Stimulated activated CD8-positive, alpha-beta memory T cell treated with anti-CD3 and anti-CD28 coated beads, Interleukin-15, amount 100 ng/mL, for 48 hours (primary cell): ENCODE data around the gene GABRP.
"Not testable (repeated sequence)": the region's sequence is repeated elsewhere in the genome, so short reads cannot be mapped to it uniquely, and the experiment has no call there.

Source experiments
- DNase-seq, 2 donors: peaks; one replicate each; pipeline ENCODE4 v3.0.0-alpha.2; 2020; ENCODE audit warnings: low read depth in 2 of 2

The GABRP gene, protein sequence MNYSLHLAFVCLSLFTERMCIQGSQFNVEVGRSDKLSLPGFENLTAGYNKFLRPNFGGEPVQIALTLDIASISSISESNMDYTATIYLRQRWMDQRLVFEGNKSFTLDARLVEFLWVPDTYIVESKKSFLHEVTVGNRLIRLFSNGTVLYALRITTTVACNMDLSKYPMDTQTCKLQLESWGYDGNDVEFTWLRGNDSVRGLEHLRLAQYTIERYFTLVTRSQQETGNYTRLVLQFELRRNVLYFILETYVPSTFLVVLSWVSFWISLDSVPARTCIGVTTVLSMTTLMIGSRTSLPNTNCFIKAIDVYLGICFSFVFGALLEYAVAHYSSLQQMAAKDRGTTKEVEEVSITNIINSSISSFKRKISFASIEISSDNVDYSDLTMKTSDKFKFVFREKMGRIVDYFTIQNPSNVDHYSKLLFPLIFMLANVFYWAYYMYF

DNA sequence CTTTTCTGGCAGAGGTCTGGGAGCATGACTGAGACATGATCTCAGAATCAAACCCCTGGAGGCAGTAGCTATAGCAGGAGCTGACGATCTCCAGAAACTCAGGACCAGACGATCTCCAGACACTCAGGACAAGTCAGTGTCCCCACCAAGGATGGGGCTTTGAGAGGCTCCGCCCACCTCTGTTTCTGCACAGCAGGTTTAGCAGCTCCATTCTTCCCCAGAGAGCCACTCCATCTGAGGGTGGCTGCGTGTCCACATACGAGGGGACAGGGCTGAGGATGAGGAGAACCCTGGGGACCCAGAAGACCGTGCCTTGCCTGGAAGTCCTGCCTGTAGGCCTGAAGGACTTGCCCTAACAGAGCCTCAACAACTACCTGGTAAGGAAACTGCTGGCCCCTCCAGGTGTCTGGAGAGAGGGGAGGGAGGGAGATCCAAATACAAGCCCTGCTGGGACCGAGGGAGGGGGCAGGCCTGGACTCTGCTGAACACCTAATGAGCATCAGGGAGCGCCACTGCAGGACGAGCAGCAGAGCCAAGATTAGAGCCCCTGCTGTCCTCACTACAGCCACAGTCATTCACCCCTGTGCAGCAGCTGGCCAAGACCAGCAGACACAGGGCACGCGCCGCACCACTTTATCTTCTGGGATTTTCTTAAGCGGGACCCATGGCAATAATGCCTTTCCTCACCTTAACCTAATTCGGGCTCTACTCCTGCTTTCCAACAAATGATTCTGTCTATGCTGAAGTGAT, at the start of gene GABRP:
GABRP (plus strand) TSS at position 228 of the 750 bp plus-strand sequence. CDS start 4,891 bp downstream, outside the sequence.
- DNase-seq, result no peak

DNA sequence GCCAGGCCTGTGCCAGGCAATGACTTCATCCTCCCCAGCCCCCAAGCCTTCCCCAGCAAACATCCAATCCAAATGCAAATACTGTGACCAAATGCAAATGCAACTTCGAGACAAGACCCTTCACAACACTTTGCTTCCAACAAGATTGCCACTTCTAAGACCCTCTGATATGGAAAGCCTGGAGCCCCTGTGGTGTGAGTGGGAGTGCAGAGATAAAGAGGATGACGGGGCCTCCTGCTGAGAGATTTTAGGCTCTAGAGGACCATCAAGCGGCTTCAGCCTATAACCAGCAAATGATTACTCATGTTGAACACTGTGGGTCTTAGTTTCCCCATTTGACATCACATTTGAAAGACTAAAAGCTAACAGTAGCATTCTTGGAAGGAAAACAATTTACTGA, 46.6 kb upstream of the GABRP start:
- DNase-seq, result no peak

GRCh38 chr5:170737591-170737990, 45.9 kb upstream of the GABRP start:
- DNase-seq, result no peak

DNA sequence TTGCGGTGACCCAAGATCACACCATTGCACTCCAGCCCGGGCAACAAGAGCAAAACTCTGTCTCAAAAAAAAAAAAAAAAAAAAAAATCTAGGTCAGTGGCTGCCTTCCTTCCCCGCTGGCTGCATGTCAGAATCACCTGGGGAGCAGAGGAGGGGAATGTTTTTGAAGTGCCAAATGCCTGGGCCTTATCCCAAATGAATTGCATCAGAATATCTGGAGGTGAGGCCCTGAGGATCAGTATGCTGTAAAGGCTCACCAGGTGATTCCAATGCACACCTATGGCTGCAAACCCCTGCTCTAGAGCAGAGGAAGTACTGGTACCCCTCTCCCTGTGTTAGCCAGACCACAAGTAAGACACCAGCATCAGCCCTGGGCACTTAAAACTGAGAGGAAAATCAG, 44.7 kb upstream of the GABRP start:
- no peak for DNase-seq

DNA sequence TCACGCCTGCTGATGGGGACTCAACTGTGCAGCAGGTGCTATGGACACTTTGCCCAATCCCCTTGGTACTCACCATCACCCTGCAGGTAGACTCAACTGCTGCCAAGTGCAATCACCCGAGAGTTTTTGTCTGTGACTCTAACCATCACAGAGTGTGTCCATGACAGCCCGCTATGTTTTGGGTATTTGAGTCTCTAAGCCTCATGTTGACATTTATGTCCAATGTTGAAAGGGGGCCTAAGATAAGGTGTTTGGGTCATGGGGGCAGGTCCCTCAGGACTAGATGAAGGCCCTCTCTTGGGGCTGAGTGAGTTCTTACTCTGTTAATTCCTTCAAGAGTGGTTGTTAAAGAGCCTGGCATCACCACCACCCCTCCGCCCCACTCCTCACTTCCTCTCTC, 44.1 kb upstream of the GABRP start:
- DNase-seq, result no peak

DNA sequence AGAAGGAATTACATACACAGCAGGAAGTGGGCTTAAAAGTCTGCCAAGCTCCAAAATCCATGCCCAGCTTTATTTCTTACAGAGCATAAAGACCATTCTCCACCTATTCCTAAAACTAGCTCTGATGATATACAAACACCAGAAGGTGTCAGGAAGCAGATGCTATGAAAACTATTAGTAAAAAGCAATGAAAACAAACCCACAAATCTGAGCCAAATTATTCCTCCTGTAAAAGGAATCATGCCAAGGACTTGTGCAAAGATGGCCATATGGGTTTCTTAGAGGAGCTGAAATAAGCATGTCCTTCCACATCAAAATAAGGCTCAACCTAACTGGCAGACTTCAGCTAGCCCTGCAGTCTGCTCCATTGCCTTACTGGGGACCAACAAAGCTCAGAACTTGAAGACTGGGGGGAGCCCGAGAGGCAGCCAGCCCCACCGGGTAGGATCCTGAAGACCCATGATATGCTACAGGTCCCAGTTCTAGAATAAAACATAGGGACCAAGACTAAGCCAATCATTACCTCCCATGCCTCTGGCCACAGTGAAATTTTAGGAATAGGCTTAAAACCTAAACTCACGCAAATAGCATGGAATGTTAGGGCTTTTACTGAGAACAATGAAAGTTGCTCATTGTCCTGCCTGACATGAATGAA, 42.8 kb upstream of the GABRP start:
- no peak for DNase-seq

- no peak for DNase-seq
Observed at GRCh38 chr5:170741801-170742200, 41.7 kb upstream of the GABRP start.

DNA sequence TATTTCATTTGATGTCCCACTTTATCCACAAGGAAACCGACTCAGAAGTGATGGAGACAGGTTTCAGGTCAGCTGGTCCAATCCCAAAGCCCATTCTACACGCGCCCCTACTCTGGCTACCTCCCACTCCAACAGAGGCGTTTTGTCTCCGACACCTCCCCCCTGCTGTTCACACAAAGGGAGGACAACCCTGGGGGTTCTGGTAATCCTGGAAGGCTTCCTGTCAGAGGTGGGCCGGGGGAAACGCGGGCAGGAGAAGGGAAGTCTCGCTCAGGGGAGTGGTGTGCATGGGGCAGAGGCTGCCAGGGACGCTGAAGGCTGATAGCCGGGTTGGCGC, 39.7 kb upstream of the GABRP start:
- DNase-seq, result no peak

DNA sequence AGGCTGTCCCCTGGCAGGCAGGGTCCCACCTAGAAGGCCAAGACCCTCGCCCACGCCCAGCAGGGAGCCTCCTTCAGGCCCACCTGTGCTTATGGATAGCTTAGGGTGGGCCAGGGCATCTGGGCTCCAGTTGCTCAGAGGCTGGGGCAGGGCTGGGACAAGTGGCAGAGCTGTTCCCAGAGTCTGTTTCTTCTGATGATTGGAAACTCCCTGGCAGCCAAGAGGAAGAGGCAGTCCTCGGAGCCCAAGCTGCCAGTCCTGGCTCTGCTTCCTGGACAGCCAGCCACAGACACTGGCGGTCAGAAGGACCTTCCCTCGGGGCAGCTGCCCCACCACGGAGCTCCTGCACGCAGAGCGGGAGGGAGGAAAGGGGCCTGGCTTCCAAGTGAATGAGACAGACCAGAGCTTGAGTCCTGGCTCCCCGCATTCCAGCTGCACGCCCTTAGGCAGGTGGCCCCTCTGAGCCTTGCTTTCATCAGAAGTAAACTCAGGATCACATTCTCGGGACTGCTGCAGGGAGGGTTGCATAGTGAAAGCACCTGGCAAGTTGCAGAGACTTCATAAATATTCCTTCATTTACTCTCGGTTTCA, 37.9 kb upstream of the GABRP start:
- DNase-seq, result no peak

GRCh38 chr5:170746075-170746960, 37.2 kb upstream of the GABRP start:
- DNase-seq, result no peak

DNA sequence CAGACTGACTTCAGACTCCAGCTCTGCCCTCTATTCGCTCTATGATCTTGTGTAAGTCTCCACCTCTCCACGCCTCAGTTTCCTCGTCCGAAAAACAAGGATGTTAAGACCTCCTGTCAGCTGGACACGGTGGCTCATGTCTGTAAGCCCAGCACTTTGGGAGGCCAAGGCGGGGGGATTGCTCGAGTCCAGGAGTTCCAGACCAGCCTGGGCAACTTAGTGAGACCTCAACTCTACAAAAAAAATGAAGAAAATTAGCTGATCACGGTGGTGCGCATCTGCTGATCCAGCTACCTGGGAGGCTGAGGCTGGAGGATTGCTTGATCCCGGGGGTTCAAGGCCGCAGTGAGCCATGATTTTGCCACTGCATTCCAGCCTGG, 36.6 kb upstream of the GABRP start:
- no peak for DNase-seq

GRCh38 chr5:170747357-170747756, 36.2 kb upstream of the GABRP start:
- DNase-seq, result no peak

GRCh38 chr5:170747851-170748250, 35.7 kb upstream of the GABRP start:
- DNase-seq, result no peak

GRCh38 chr5:170748951-170749471, 34.5 kb upstream of the GABRP start:
- no peak for DNase-seq

DNA sequence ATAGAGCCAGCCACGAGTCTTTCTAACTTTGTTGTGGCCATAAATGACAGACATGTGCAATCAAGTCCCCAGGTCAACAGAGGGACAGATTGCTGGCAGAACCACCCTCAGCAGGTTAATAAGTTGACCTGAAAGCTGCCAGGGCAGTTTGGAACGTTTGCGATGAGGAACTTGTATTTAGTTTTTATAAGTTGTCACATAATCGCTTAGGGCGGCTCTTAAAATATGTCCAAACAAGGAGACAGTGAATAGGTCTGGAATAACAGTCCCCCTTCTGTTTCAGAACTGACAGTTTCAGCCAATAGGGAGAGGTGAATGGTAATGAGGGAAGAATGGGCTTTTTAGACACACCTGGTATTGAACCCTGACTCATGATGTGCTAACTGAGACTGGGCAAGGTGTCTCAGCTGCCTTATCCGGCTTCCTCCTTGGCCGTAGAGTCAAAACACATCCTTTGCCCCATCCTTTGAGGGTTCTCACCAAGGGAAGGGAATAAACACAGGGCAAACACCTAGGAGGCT, 33.6 kb upstream of the GABRP start:
- DNase-seq, result no peak

GRCh38 chr5:170750791-170751190, 32.7 kb upstream of the GABRP start:
- no peak for DNase-seq

DNA sequence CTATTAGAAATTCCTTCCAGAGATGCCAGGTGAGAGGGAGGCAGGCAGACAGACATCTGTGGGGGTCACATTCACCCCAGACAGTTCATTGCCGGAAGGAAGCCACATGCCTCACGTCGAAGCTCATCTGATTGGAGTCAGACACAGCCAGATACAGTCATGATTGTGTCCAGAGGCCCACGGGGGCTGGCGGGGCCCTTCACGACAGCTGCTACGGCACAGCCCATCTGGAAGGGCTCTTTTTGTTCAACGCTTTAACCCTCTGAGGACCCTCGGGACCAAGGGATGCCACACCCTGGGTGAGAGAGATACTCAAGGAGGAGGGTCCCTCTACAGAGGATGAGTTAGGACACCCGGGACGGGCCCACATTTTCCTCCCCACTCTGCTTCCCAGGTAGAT, 31.9 kb upstream of the GABRP start:
- DNase-seq, result no peak

GRCh38 chr5:170752257-170753215, 31.0 kb upstream of the GABRP start:
- DNase-seq, result no peak

GRCh38 chr5:170753311-170753710, 30.2 kb upstream of the GABRP start:
- DNase-seq, result no peak

GRCh38 chr5:170754508-170754907, 29.0 kb upstream of the GABRP start:
- not testable (repeated sequence) for DNase-seq
